Left renal pelvis (tissue), 4 donors: ENCODE data around the gene GOLGA6D. TPM values are rescaled to one million over a fixed set of nuclear protein-coding genes. Genes with fewer than 3 reads are reported as not detected.
"Not testable (repeated sequence)": the region's sequence is repeated elsewhere in the genome, so short reads cannot be mapped to it uniquely, and the experiment has no call there.

ENCODE experiments used
- DNase-seq, 4 donors: peaks; one replicate each; pipeline ENCODE4 v3.0.0-alpha.2; 2013; ENCODE audit warnings: low read depth in 4 of 4, low spot score in 3 of 4
- polyA plus RNA-seq, 4 donors: library from polyadenylated mRNA; unstranded; fragments of 120-200 nt; gene quantifications; one replicate each; pipeline ENCODE4 v1.2.1, GENCODE V29; 2013; ENCODE audit not compliant: insufficient read length in 4 of 4

Gene GOLGA6D
- polyA plus RNA-seq, 4 donors = 0.21 to 0.32 (median 0.26) TPM; not detected in 1

GRCh38 chr15:75275617-75276016, 7.0 kb upstream of the GOLGA6D start:
- DNase-seq = not testable (repeated sequence)

GRCh38 chr15:75278497-75278896, 4.1 kb upstream of the GOLGA6D start:
- DNase-seq = not testable (repeated sequence)

GRCh38 chr15:75284152-75284551, 1.5 kb downstream of the GOLGA6D start:
- DNase-seq = not testable (repeated sequence)

- DNase-seq = not testable (repeated sequence)
These were observed 11.0 kb downstream of the GOLGA6D start for GRCh38 chr15:75293660-75294059.

- not testable (repeated sequence) for DNase-seq
These were observed 16.1 kb downstream of the GOLGA6D start for GRCh38 chr15:75298541-75299310.

GRCh38 chr15:75299311-75299688, 16.7 kb downstream of the GOLGA6D start:
- not testable (repeated sequence) for DNase-seq

- DNase-seq = not testable (repeated sequence)
These were observed 17.4 kb downstream of the GOLGA6D start for GRCh38 chr15:75300026-75300425.

GRCh38 chr15:75302318-75302717, 19.7 kb downstream of the GOLGA6D start:
- no peak for DNase-seq

- not testable (repeated sequence) for DNase-seq
These were observed 20.1 kb downstream of the GOLGA6D start for GRCh38 chr15:75302753-75303152.

- DNase-seq = no peak
These were observed 23.6 kb downstream of the GOLGA6D start for GRCh38 chr15:75306188-75306587.

- DNase-seq = peak in 2 of 4 donors; percentile 12 to 15
These were observed 25.2 kb downstream of the GOLGA6D start for GRCh38 chr15:75307778-75308390.

GRCh38 chr15:75309711-75310110, 27.1 kb downstream of the GOLGA6D start:
- no peak for DNase-seq

GRCh38 chr15:75312548-75312947, 29.9 kb downstream of the GOLGA6D start:
- DNase-seq = not testable (repeated sequence)

- DNase-seq = no peak
These were observed 30.6 kb downstream of the GOLGA6D start for GRCh38 chr15:75313116-75313845.

- DNase-seq = no peak
These were observed 32.1 kb downstream of the GOLGA6D start for GRCh38 chr15:75314552-75315290.

GRCh38 chr15:75319231-75319897, 36.7 kb downstream of the GOLGA6D start:
- not testable (repeated sequence) for DNase-seq

- DNase-seq = no peak
These were observed 39.1 kb downstream of the GOLGA6D start for GRCh38 chr15:75321711-75322110.

GRCh38 chr15:75325922-75326321, 43.3 kb downstream of the GOLGA6D start:
- no peak for DNase-seq

GRCh38 chr15:75327005-75327404, 44.4 kb downstream of the GOLGA6D start:
- DNase-seq = no peak

- no peak for DNase-seq
These were observed 44.9 kb downstream of the GOLGA6D start for GRCh38 chr15:75327491-75327890.
